Activated naive CD8-positive, alpha-beta T cell treated with anti-CD3 and anti-CD28 coated beads, Interleukin-2, amount 10 ng/mL, durations not matched to agents 7 days and 5 days (primary cell): ENCODE measurements around the gene TMEM51. TPM values are rescaled to one million over a fixed set of nuclear protein-coding genes. Genes with fewer than 3 reads are reported as not detected.

Experiments used
- ATAC-seq: fragments of 150-1000 bp; cut with Tn5 transposase; one replicate; pipeline ENCODE4 v1.10.0; 2021; ENCODE audit warnings: low read depth, moderate library complexity
- POLR2A ChIA-PET: fragments of 350-600 bp; sonication (Branson Sonifier 250); formaldehyde crosslinking; loops from one replicate; lab custom pipeline; 2021; ENCODE audit warnings: antibody characterized with exemption; lab: Charles Lee
- DNase-seq: peaks from one replicate; pipeline ENCODE4 v3.0.0; 2021
- H3K27ac Mint-ChIP-seq: one replicate; pipeline ENCODE4 v1.8.0; 2022; ENCODE audit warnings: mild to moderate bottlenecking, mixed read lengths
- H3K27me3 Mint-ChIP-seq: one replicate; pipeline ENCODE4 v1.8.0; 2022; ENCODE audit warnings: mild to moderate bottlenecking, moderate library complexity, mixed read lengths
- H3K36me3 Mint-ChIP-seq: one replicate; pipeline ENCODE4 v1.8.0; 2021; ENCODE audit warnings: mild to moderate bottlenecking, mixed read lengths
- H3K4me1 Mint-ChIP-seq: one replicate; pipeline ENCODE4 v1.8.0; 2021; ENCODE audit warnings: mixed read lengths
- H3K4me3 Mint-ChIP-seq: one replicate; pipeline ENCODE4 v1.8.0; 2022; ENCODE audit warnings: mild to moderate bottlenecking, moderate library complexity, mixed read lengths
- H3K9me3 Mint-ChIP-seq: one replicate; pipeline ENCODE4 v1.8.0; 2021; ENCODE audit warnings: mixed read lengths
- total RNA-seq, 2 experiments: library from RNA; stranded (reverse); gene quantifications; one replicate each; pipeline ENCODE4 v1.2.3, GENCODE V29; 2021

TMEM51 gene
- total RNA-seq, 2 experiments from 2014 or later: 0.57 to 0.80 TPM

GRCh38 chr1:15207031-15207828 is 53.7 kb downstream of the TMEM51 start:
- no peak for ATAC-seq
- H3K9me3 Mint-ChIP-seq: no peaks in the 10 kb centered on the region
- H3K36me3 Mint-ChIP-seq: no peaks in the 10 kb centered on the region
- no peak overlapping the region for H3K27ac Mint-ChIP-seq
- H3K4me1 Mint-ChIP-seq: no peaks in the 10 kb centered on the region
- no peak overlapping the region for H3K4me3 Mint-ChIP-seq
- DNase-seq: no peak
- POLR2A ChIA-PET: no interaction called here
- peaks cover 32% of the 10 kb centered on the region for H3K27me3 Mint-ChIP-seq

GRCh38 chr1:15207829-15208429 is 54.4 kb downstream of the TMEM51 start:
- H3K4me3 Mint-ChIP-seq: no peak overlapping the region
- no peaks in the 10 kb centered on the region for H3K36me3 Mint-ChIP-seq
- no peaks in the 10 kb centered on the region for H3K4me1 Mint-ChIP-seq
- POLR2A ChIA-PET: no interaction called here
- H3K27me3 Mint-ChIP-seq: peaks cover 35% of the 10 kb centered on the region
- DNase-seq: no peak
- ATAC-seq: no peak
- no peak overlapping the region for H3K27ac Mint-ChIP-seq
- H3K9me3 Mint-ChIP-seq: no peaks in the 10 kb centered on the region

- DNase-seq: no peak
- H3K36me3 Mint-ChIP-seq: no peaks in the 10 kb centered on the region
- no peaks in the 10 kb centered on the region for H3K4me1 Mint-ChIP-seq
- POLR2A ChIA-PET: no interaction called here
- peaks cover 32% of the 10 kb centered on the region for H3K27me3 Mint-ChIP-seq
- no peak for ATAC-seq
- no peaks in the 10 kb centered on the region for H3K9me3 Mint-ChIP-seq
- no peak overlapping the region for H3K27ac Mint-ChIP-seq
- H3K4me3 Mint-ChIP-seq: no peak overlapping the region
These were observed 57.3 kb downstream of the TMEM51 start for GRCh38 chr1:15210651-15211375.

GRCh38 chr1:15211424-15211823 is 57.9 kb downstream of the TMEM51 start:
- no peak for ATAC-seq
- DNase-seq: no peak
- Mint-ChIP-seq H3K4me3 (no peak overlapping the region), H3K9me3 (no peaks in the 10 kb centered on the region), H3K36me3 (no peaks in the 10 kb centered on the region), H3K27me3 (peaks cover 30% of the 10 kb centered on the region), H3K4me1 (no peaks in the 10 kb centered on the region), H3K27ac (no peak overlapping the region)
- POLR2A ChIA-PET: no interaction called here

GRCh38 chr1:15212216-15212953 is 58.8 kb downstream of the TMEM51 start:
- no peaks in the 10 kb centered on the region for H3K9me3 Mint-ChIP-seq
- H3K27me3 Mint-ChIP-seq: peaks cover 32% of the 10 kb centered on the region
- DNase-seq (no peak), ATAC-seq (no peak)
- H3K27ac Mint-ChIP-seq: no peak overlapping the region
- H3K4me1 Mint-ChIP-seq: no peaks in the 10 kb centered on the region
- H3K36me3 Mint-ChIP-seq: no peaks in the 10 kb centered on the region
- POLR2A ChIA-PET: no interaction called here
- no peak overlapping the region for H3K4me3 Mint-ChIP-seq

GRCh38 chr1:15212954-15213291 is 59.4 kb downstream of the TMEM51 start:
- Mint-ChIP-seq H3K27me3 (peaks cover 34% of the 10 kb centered on the region), H3K4me3 (no peak overlapping the region), H3K27ac (no peak overlapping the region), H3K4me1 (no peaks in the 10 kb centered on the region), H3K9me3 (no peaks in the 10 kb centered on the region), H3K36me3 (no peaks in the 10 kb centered on the region)
- ATAC-seq (no peak), DNase-seq (no peak)
- POLR2A ChIA-PET: no interaction called here

GRCh38 chr1:15213341-15213821 is 59.8 kb downstream of the TMEM51 start:
- H3K27me3 Mint-ChIP-seq: peaks cover 34% of the 10 kb centered on the region
- no peaks in the 10 kb centered on the region for H3K9me3 Mint-ChIP-seq
- POLR2A ChIA-PET: no interaction called here
- H3K36me3 Mint-ChIP-seq: no peaks in the 10 kb centered on the region
- DNase-seq: no peak
- H3K27ac Mint-ChIP-seq: no peak overlapping the region
- no peak for ATAC-seq
- H3K4me1 Mint-ChIP-seq: no peaks in the 10 kb centered on the region
- no peak overlapping the region for H3K4me3 Mint-ChIP-seq

- POLR2A ChIA-PET: no interaction called here
- no peak overlapping the region for H3K4me3 Mint-ChIP-seq
- H3K27me3 Mint-ChIP-seq: peaks cover 35% of the 10 kb centered on the region
- H3K4me1 Mint-ChIP-seq: peaks cover 2% of the 10 kb centered on the region
- ATAC-seq (no peak), DNase-seq (no peak)
- H3K27ac Mint-ChIP-seq: no peak overlapping the region
- H3K36me3 Mint-ChIP-seq: no peaks in the 10 kb centered on the region
- H3K9me3 Mint-ChIP-seq: peaks cover 2% of the 10 kb centered on the region
These were observed 61.0 kb downstream of the TMEM51 start for GRCh38 chr1:15214527-15214926.

- H3K27ac Mint-ChIP-seq: no peak overlapping the region
These were observed 61.6 kb downstream of the TMEM51 start for GRCh38 chr1:15215116-15215515.

GRCh38 chr1:15217654-15218053 is 64.1 kb downstream of the TMEM51 start:
- no peak overlapping the region for H3K4me3 Mint-ChIP-seq
- peaks cover 24% of the 10 kb centered on the region for H3K27me3 Mint-ChIP-seq
- peaks cover 2% of the 10 kb centered on the region for H3K9me3 Mint-ChIP-seq
- no peak overlapping the region for H3K27ac Mint-ChIP-seq
- ATAC-seq: no peak
- DNase-seq: no peak
- peaks cover 2% of the 10 kb centered on the region for H3K4me1 Mint-ChIP-seq
- POLR2A ChIA-PET: no interaction called here
- H3K36me3 Mint-ChIP-seq: no peaks in the 10 kb centered on the region

More at GRCh38 chr1:15215116-15215515, 61.6 kb downstream of the TMEM51 start:
- DNase-seq: no peak
- Mint-ChIP-seq H3K4me1 (peaks cover 2% of the 10 kb centered on the region), H3K9me3 (peaks cover 2% of the 10 kb centered on the region), H3K27me3 (peaks cover 33% of the 10 kb centered on the region), H3K36me3 (no peaks in the 10 kb centered on the region), H3K4me3 (no peak overlapping the region)
- no peak for ATAC-seq
- POLR2A ChIA-PET: no interaction called here

GRCh38 chr1:15218287-15219279 is 65.0 kb downstream of the TMEM51 start:
- Mint-ChIP-seq H3K36me3 (no peaks in the 10 kb centered on the region), H3K27ac (no peak overlapping the region), H3K4me1 (peaks cover 2% of the 10 kb centered on the region), H3K4me3 (no peak overlapping the region), H3K9me3 (peaks cover 2% of the 10 kb centered on the region), H3K27me3 (peaks cover 20% of the 10 kb centered on the region)
- POLR2A ChIA-PET: no interaction called here
- ATAC-seq (no peak), DNase-seq (no peak)

GRCh38 chr1:15219280-15220023 is 65.9 kb downstream of the TMEM51 start:
- no peak for ATAC-seq
- no peaks in the 10 kb centered on the region for H3K36me3 Mint-ChIP-seq
- DNase-seq: no peak
- peaks cover 24% of the 10 kb centered on the region for H3K27me3 Mint-ChIP-seq
- H3K9me3 Mint-ChIP-seq: peaks cover 2% of the 10 kb centered on the region
- no peak overlapping the region for H3K4me3 Mint-ChIP-seq
- no peak overlapping the region for H3K27ac Mint-ChIP-seq
- peaks cover 2% of the 10 kb centered on the region for H3K4me1 Mint-ChIP-seq
- POLR2A ChIA-PET: no interaction called here
